OCI-LY7 (cell line): ENCODE measurements around the gene RBM5. TPM values are rescaled to one million over a fixed set of nuclear protein-coding genes. Genes with fewer than 3 reads are reported as not detected.

Source experiments
- BruUV-seq: library from RNA; stranded (reverse); fragments of 400-500 nt; replicated peaks from 2 replicates; lab custom pipeline; 2021; lab: Mats Ljungman, UMichigan
- CTCF ChIA-PET: fragments of 300-600 bp; sonication (Branson Sonifier 250); formaldehyde crosslinking; loops from one replicate; lab custom pipeline; 2022; ENCODE audit warnings: antibody characterized with exemption; ENCODE audit not compliant: unreplicated experiment; lab: Charles Lee
- POLR2A ChIA-PET: fragments of 300-600 bp; sonication (Branson Sonifier 250); formaldehyde crosslinking; loops from one replicate; lab custom pipeline; 2022; ENCODE audit warnings: antibody characterized with exemption; lab: Charles Lee
- DNase-seq: peaks from one replicate; pipeline ENCODE4 v3.0.0-alpha.2; 2015; ENCODE audit warnings: low spot score
- H2AFZ ChIP-seq: fragments of 200-600 bp; sonication (generic), shearing (Covaris generic); 2 replicates; pipeline ENCODE4 v1.6.1; 2014; ENCODE audit warnings: mild to moderate bottlenecking, antibody characterized with exemption, low read length, moderate library complexity
- H3K27ac ChIP-seq: fragments of 200-600 bp; sonication (generic); 2 replicates; pipeline ENCODE4 v1.5.1; 2014; ENCODE audit warnings: mixed run types, low read depth, mild to moderate bottlenecking, moderate library complexity, low read length, inconsistent platforms; ENCODE audit not compliant: poor library complexity, severe bottlenecking
- H3K36me3 ChIP-seq: fragments of 200-600 bp; sonication (generic); 2 replicates; pipeline ENCODE4 v1.6.1; 2014; ENCODE audit warnings: mild to moderate bottlenecking, antibody characterized with exemption, low read length, moderate library complexity, mixed read lengths; ENCODE audit not compliant: insufficient read depth
- H3K4me1 ChIP-seq: fragments of 200-600 bp; sonication (generic); 2 replicates; pipeline ENCODE4 v1.5.1; 2014; ENCODE audit warnings: mild to moderate bottlenecking, low read length; ENCODE audit not compliant: insufficient read depth, poor library complexity, severe bottlenecking
- H3K4me2 ChIP-seq: fragments of 200-600 bp; sonication (generic); 2 replicates; pipeline ENCODE4 v1.6.1; 2014; ENCODE audit warnings: mild to moderate bottlenecking, low read length
- H3K4me3 ChIP-seq: fragments of 200-600 bp; sonication (generic); 2 replicates; pipeline ENCODE4 v1.5.1; 2014; ENCODE audit warnings: mild to moderate bottlenecking, low read depth, low read length; ENCODE audit not compliant: poor library complexity, severe bottlenecking
- H3K79me2 ChIP-seq: fragments of 200-600 bp; sonication (generic); 2 replicates; pipeline ENCODE4 v1.6.1; 2016; ENCODE audit warnings: low read depth, mild to moderate bottlenecking, low read length, moderate library complexity, mixed read lengths; ENCODE audit not compliant: insufficient read depth
- H3K9me2 ChIP-seq: fragments of 200-600 bp; sonication (generic); 2 replicates; pipeline ENCODE4 v1.6.1; 2016; ENCODE audit warnings: mild to moderate bottlenecking, low read length, mixed read lengths; ENCODE audit not compliant: insufficient read depth
- H3K9me3 ChIP-seq: fragments of 200-600 bp; sonication (generic); 2 replicates; pipeline ENCODE4 v1.6.1; 2014; ENCODE audit warnings: mild to moderate bottlenecking, mixed run types, low read length, mixed read lengths
- H4K20me1 ChIP-seq: fragments of 200-600 bp; sonication (generic); 2 replicates; pipeline ENCODE4 v1.6.1; 2014; ENCODE audit warnings: mild to moderate bottlenecking, antibody characterized with exemption, low read length, moderate library complexity, mixed read lengths; ENCODE audit not compliant: insufficient read depth
- CTCF ChIP-seq: fragments of 200-600 bp; sonication (generic); conservative IDR thresholded peaks from 2 replicates; pipeline ENCODE4 v1.5.1; 2014; ENCODE audit warnings: mild to moderate bottlenecking, antibody characterized with exemption, low read length, moderate library complexity, mixed read lengths
- EZH2phosphoT487 ChIP-seq: fragments of 200-600 bp; sonication (generic); IDR thresholded peaks from 2 replicates; pipeline ENCODE4 v1.6.1; 2018; ENCODE audit warnings: low read depth, borderline replicate concordance, mild to moderate bottlenecking, mixed run types, antibody characterized with exemption, low read length, moderate library complexity, mixed read lengths
- intact Hi-C: fragments of 100-400 bp; cut with micrococcal nuclease; formaldehyde crosslinking; loops from one replicate; pipeline ENCODE4 v1.10.0; 2022; ENCODE audit not compliant: unreplicated experiment
- total RNA-seq, 2 experiments: library from RNA; depleted of rRNA in 1 of 2; stranded (reverse); fragments of >200 nt in 1 of 2; shearing (Covaris generic) in 1 of 2; gene quantifications; 2 replicates each; pipeline ENCODE4 v1.2.3, GENCODE V29; 2014 to 2022

RBM5 gene
- total RNA-seq, 2 experiments from 2014 or later = 139 to 197 TPM

GRCh38 chr3:50147861-50148260 is 59.1 kb downstream of the RBM5 start:
- no peaks in the 10 kb centered on the region for H3K79me2 ChIP-seq

GRCh38 chr3:50150404-50150750 is 61.7 kb downstream of the RBM5 start:
- TF ChIP-seq CTCF (no peak), EZH2phosphoT487 (no peak)
- Histone ChIP-seq H3K4me3 (no peak overlapping the region), H3K4me2 (no peak overlapping the region), H2AFZ (no peak overlapping the region), H3K36me3 (no peaks in the 10 kb centered on the region), H3K27ac (no peak overlapping the region), H3K79me2 (no peaks in the 10 kb centered on the region), H3K9me2 (no peaks in the 10 kb centered on the region), H3K9me3 (no peaks in the 10 kb centered on the region), H3K4me1 (peaks cover 5% of the 10 kb centered on the region), H4K20me1 (no peaks in the 10 kb centered on the region)
- intact Hi-C loops = no loop called here
- no TSS peak for BruUV-seq
- ChIA-PET CTCF (interaction anchor here (0.5 kb wide), 1 partner anchor 35 kb away, joined by 11 read pairs; no protein-coding TSS in a partner anchor), POLR2A (interaction anchor here (0.5 kb wide), 1 partner anchor 549 kb away, joined by 3 read pairs; no protein-coding TSS in a partner anchor)
- no peak for DNase-seq

More at GRCh38 chr3:50147861-50148260, 59.1 kb downstream of the RBM5 start:
- Histone ChIP-seq H3K9me2 (no peaks in the 10 kb centered on the region), H3K4me2 (no peak overlapping the region), H3K9me3 (no peaks in the 10 kb centered on the region), H3K27ac (no peak overlapping the region), H3K4me1 (no peaks in the 10 kb centered on the region), H3K4me3 (no peak overlapping the region), H3K36me3 (no peaks in the 10 kb centered on the region), H2AFZ (no peak overlapping the region), H4K20me1 (no peaks in the 10 kb centered on the region)
- CTCF ChIA-PET = no interaction called here
- TF ChIP-seq CTCF = no peak
- TF ChIP-seq EZH2phosphoT487 = no peak
- no TSS peak for BruUV-seq
- no peak for DNase-seq
- POLR2A ChIA-PET = no interaction called here
- intact Hi-C loops = no loop called here

GRCh38 chr3:50150863-50151686 is 62.4 kb downstream of the RBM5 start:
- intact Hi-C loops = no loop called here
- no peak overlapping the region for H3K27ac ChIP-seq
- no TSS peak for BruUV-seq
- CTCF ChIA-PET = no interaction called here
- no peak for TF ChIP-seq EZH2phosphoT487
- no peak for TF ChIP-seq CTCF
- H3K9me3 ChIP-seq = no peaks in the 10 kb centered on the region
- H2AFZ ChIP-seq = no peak overlapping the region
- H3K4me3 ChIP-seq = no peak overlapping the region
- H3K36me3 ChIP-seq = no peaks in the 10 kb centered on the region
- H4K20me1 ChIP-seq = no peaks in the 10 kb centered on the region
- H3K79me2 ChIP-seq = no peaks in the 10 kb centered on the region
- H3K4me2 ChIP-seq = no peak overlapping the region
- H3K4me1 ChIP-seq = peaks cover 5% of the 10 kb centered on the region
- DNase-seq = no peak
- H3K9me2 ChIP-seq = no peaks in the 10 kb centered on the region
- POLR2A ChIA-PET = no interaction called here
